Erythroblast (primary cell): ENCODE results near the gene NTSR1.

ENCODE experiments used
- DNase-seq, 2 experiments: peaks; one replicate each; lab custom pipeline; 2025; lab: John Stamatoyannopoulos, UW
- GATA1 ChIP-seq: IDR thresholded peaks from 2 replicates; pipeline ENCODE4 v1.6.1; 2011; ENCODE audit warnings: low read depth, mild to moderate bottlenecking, control low read depth, low read length, moderate library complexity
- POLR2A ChIP-seq: IDR thresholded peaks from 2 replicates; pipeline ENCODE4 v1.6.1; 2011; ENCODE audit warnings: mild to moderate bottlenecking, low read length

The NTSR1 gene

DNA sequence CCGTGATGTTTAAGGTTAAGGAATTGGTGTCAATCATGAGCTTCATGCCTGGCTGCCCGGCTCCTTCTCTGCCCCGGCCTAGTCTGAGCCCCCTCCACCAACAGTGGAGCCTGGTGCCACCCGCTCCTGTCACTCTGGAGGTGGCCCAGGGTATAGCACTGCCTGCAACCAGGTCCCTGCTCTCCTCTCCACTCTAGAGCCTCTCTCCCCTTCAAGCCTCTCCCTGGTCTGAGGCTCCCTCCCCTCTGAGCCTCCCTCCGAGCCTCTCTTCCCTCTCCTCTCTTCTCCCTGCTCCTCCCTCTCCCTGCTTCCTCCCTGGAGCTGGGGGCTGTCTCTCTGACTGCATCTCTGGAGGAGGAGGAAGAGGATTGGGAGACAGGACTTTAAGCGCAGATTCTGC lies 56.4 kb downstream of the NTSR1 start:
- DNase-seq: no peak

GRCh38 chr20:62765432-62766070 lies 56.9 kb downstream of the NTSR1 start:
- TF ChIP-seq POLR2A (no peak), GATA1 (no peak)
- no peak for DNase-seq

More for the DNA sequence above, 56.4 kb downstream of the NTSR1 start:
- no peak for TF ChIP-seq POLR2A
- no peak for TF ChIP-seq GATA1

- no peak for DNase-seq
- TF ChIP-seq POLR2A: no peak
- TF ChIP-seq GATA1: no peak
These were observed 57.4 kb downstream of the NTSR1 start for GRCh38 chr20:62766071-62766450.

- TF ChIP-seq GATA1: no peak
- TF ChIP-seq POLR2A: no peak
- no peak for DNase-seq
These were observed 58.1 kb downstream of the NTSR1 start for GRCh38 chr20:62766716-62767115.

DNA sequence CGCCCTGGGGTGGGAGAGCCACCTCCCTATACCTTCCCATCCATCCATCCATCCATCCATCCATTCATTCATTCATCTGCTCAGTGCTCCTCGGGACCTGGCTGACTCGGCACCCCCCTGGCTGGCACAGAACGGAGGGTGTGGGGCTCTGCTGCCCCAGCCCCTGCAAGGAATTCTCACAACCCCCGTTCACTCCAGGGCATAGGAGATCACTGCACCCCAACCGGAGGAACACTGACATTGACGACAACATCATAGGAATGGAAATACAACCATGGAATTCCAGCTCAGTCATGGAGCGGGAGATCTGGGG lies 59.6 kb downstream of the NTSR1 start:
- no peak for DNase-seq
- TF ChIP-seq POLR2A: no peak
- TF ChIP-seq GATA1: no peak

- DNase-seq: no peak
- TF ChIP-seq POLR2A: no peak
- no peak for TF ChIP-seq GATA1
These were observed 60.1 kb downstream of the NTSR1 start for GRCh38 chr20:62768551-62769287.

DNA sequence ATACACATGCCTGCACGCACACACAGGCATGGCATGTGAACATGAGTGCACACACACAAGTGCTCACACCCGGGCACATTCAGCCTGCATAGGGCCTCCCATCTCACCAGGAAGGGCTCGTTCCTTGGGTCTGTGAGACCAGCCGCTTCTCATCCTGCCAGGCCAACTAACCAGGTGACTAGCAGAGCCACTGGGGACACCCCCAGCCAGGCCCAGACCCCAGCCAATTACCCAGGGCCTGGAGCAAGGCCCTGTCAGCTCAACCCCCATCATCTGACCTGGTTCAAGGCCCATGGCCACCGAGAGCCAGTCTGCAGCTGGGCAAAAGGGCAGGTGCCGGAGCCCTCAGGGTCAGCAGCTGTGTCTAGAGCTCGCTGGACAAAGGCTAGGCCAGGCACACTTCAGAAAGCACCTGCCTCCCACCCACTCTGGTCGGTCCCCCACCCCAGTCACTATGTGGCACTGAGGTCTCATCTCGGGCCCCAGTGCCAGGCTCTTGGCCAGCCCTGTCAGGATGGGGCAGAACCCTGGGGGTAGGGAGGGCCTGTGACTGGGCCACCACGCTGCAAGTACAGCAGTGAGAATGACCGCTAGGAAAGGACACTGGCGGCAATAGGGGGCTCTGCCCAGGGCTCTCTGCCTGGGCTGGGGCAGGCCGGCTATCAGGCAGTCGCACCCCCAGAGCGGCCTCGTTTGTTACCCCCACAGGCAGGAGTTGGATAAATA lies 60.9 kb downstream of the NTSR1 start:
- TF ChIP-seq POLR2A (no peak), GATA1 (no peak)
- DNase-seq: no peak

DNA sequence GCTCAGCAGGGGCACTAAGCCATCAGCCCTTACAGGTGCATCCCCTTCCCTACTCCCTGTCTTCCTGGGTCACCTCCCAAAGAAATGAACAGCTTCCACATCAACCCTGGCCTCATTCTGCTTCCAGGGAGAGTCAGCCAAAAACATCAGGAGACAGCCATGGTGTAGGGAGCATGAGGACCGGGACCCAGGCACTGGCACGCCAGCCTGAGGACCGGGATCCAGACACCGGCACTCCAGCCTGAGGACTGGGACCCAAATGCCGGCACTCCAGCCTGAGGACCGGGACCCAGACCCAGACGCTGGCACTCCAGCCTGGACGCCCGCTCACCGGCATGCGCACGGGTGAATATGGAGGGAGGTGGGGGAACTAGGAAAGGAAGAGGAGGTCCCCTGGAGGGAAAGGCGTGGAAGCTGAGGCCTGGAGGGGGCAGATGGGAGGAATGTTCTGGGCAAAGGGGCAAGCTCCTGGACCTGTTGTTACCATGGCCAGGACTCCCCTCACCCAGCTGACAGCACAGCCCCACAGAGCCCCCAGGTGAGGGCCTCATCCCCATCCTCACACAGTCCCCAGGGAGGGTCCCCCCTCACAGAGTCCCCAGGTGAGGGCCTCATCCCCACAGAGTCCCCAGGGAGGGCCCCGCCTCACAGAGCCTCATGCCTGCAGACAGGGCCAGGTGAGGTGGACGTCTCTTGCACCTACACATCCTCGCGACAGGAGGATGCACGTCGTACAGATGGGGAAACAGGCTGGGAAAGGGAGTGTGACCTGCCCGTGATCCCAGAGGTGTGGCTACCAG lies 61.7 kb downstream of the NTSR1 start:
- no peak for TF ChIP-seq POLR2A
- no peak for DNase-seq

GRCh38 chr20:62770916-62771315 lies 62.3 kb downstream of the NTSR1 start:
- no peak for DNase-seq
- TF ChIP-seq GATA1 (no peak), POLR2A (no peak)

- DNase-seq: no peak
- TF ChIP-seq GATA1 (no peak), POLR2A (no peak)
These were observed 62.9 kb downstream of the NTSR1 start for GRCh38 chr20:62771396-62772102.

GRCh38 chr20:62772103-62772611 lies 63.5 kb downstream of the NTSR1 start:
- TF ChIP-seq GATA1 (no peak), POLR2A (no peak)
- DNase-seq: no peak

DNA sequence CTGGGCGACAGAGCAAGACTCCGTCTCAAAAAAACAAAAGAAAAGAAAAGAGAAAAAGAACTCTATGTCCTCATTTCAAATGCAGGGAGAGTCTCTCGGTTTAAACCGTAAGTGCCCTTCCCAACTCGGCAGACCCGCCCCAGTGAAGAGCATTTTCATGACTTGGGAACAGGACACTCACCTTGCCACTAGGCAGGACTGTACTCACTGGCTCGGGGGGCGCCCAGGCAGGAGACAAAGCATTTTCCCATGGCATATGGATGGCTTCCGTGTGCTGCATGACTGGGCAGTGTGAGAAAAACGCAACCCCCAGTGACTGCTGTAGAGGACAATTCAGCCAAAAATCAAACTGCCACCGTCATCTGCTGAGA lies 64.0 kb downstream of the NTSR1 start:
- no peak for DNase-seq
- TF ChIP-seq GATA1: no peak
- no peak for TF ChIP-seq POLR2A
